K562 (cell line): ENCODE results near the gene BET1L. TPM values are rescaled to one million over a fixed set of nuclear protein-coding genes. Genes with fewer than 3 reads are reported as not detected.

Experiments used
- CC2D1A ChIP-seq: fragments of 450-650 bp; IDR thresholded peaks from 2 replicates; pipeline ENCODE4 v1.6.1; 2017; ENCODE audit warnings: mild to moderate bottlenecking
- CEBPB ChIP-seq: fragments of 450-650 bp; IDR thresholded peaks from 2 replicates; pipeline ENCODE4 v1.6.1; 2016; ENCODE audit warnings: missing genetic modification characterization, missing compliant biosample characterization
- FOXJ2 ChIP-seq: fragments of 200-800 bp; sonication (Bioruptor generic); IDR thresholded peaks from 2 replicates; pipeline ENCODE4 v1.6.1; 2016; ENCODE audit warnings: missing genetic modification characterization, missing compliant biosample characterization
- GABPA ChIP-seq: fragments of 200-800 bp; sonication (Bioruptor generic); conservative IDR thresholded peaks from 2 replicates; pipeline ENCODE4 v1.6.1; 2016; ENCODE audit warnings: low read depth, missing genetic modification characterization, missing compliant biosample characterization
- HDAC1 ChIP-seq, 2 experiments: fragments of 450-650 bp; IDR thresholded peaks; 2 replicates each; pipeline ENCODE4 v1.6.1; 2016 to 2017; ENCODE audit warnings: inconsistent platforms in 1 of 2, mild to moderate bottlenecking in 1 of 2, moderate library complexity in 1 of 2
- KAT7 ChIP-seq: sonication (generic); formaldehyde crosslinking; IDR thresholded peaks from 2 replicates; pipeline ENCODE4 v1.8.0; 2022; ENCODE audit warnings: missing genetic modification reagents, mild to moderate bottlenecking, borderline replicate concordance
- L3MBTL2 ChIP-seq: fragments of 450-650 bp; IDR thresholded peaks from 2 replicates; pipeline ENCODE4 v1.6.1; 2016; ENCODE audit warnings: mild to moderate bottlenecking, moderate library complexity
- MAZ ChIP-seq, 2 experiments: fragments of 450-650 bp in 1 of 2; sonication (generic) in 1 of 2; formaldehyde crosslinking; IDR thresholded peaks in 1 of 2; conservative IDR thresholded peaks in 1 of 2; 2 replicates each; pipeline versions ENCODE4 v1.4.0 to v1.5.0; 2020; ENCODE audit warnings: mild to moderate bottlenecking in 1 of 2, missing genetic modification reagents in 1 of 2
- NEUROD1 ChIP-seq: fragments of 150-350 bp; IDR thresholded peaks from 2 replicates; pipeline ENCODE4 v1.6.1; 2014; ENCODE audit warnings: borderline replicate concordance, low read length, low read depth; ENCODE audit not compliant: partially characterized antibody
- RFX1 ChIP-seq: fragments of 450-650 bp; IDR thresholded peaks from 2 replicates; pipeline ENCODE4 v1.6.1; 2016; ENCODE audit warnings: mild to moderate bottlenecking, moderate library complexity
- SIN3B ChIP-seq: fragments of 450-650 bp; IDR thresholded peaks from 2 replicates; pipeline ENCODE4 v1.6.1; 2017; ENCODE audit warnings: low read depth, mild to moderate bottlenecking, moderate library complexity
- SMARCA5 ChIP-seq: fragments of 450-650 bp; IDR thresholded peaks from 2 replicates; pipeline ENCODE4 v1.6.1; 2016
- SNIP1 ChIP-seq: fragments of 450-650 bp; IDR thresholded peaks from 2 replicates; pipeline ENCODE4 v1.7.1; 2017; ENCODE audit warnings: low read depth, mild to moderate bottlenecking
- TCF7L2 ChIP-seq: fragments of 150-350 bp; IDR thresholded peaks from 2 replicates; pipeline ENCODE4 v1.6.1; 2016; ENCODE audit warnings: low read depth, mild to moderate bottlenecking, low read length, moderate library complexity
- ZFX ChIP-seq: sonication (generic); formaldehyde crosslinking; IDR thresholded peaks from 2 replicates; pipeline ENCODE4 v1.8.0; 2022; ENCODE audit warnings: mild to moderate bottlenecking, missing genetic modification reagents, moderate library complexity
- polyA plus RNA-seq, 8 experiments: library from polyadenylated mRNA; depleted of rRNA in 4 of 8; stranded (reverse) in 5 of 8; unstranded in 3 of 8; fragments of >200 nt; fragmentation: Nextera tagmentation in 2 of 8; fragmentation: Illumina TruSeq in 1 of 8; extraction: Ambion mirVana in 2 of 8; extraction: Trizol in 1 of 8; gene quantifications; 2 replicates each; pipeline versions ENCODE4 v1.2.1 to v1.2.3, GENCODE V29; 2011 to 2014; ENCODE audit warnings: inconsistent platforms in 1 of 8, missing spikeins in 1 of 8
- total RNA-seq, 7 experiments: library from RNA; depleted of rRNA in 6 of 7; stranded (reverse); fragments of >200 nt in 6 of 7; fragmentation: Illumina TruSeq in 2 of 7; extraction: Trizol in 2 of 7; gene quantifications; 2 replicates each; pipeline versions ENCODE4 v1.2.1 to v1.2.3, GENCODE V29; 2011 to 2021; ENCODE audit warnings: low replicate concordance in 1 of 7
- TF ChIP-seq, protein P1 (sequence below): fragments of 250-450 bp; sonication (Bioruptor Pico); IDR thresholded peaks from 2 replicates; pipeline ENCODE4 v1.6.1; 2021; ENCODE audit warnings: mild to moderate bottlenecking
- TF ChIP-seq, protein P2 (sequence below), 3 experiments: fragments of 200-800 bp in 1 of 3; fragments of 250-450 bp in 1 of 3; fragments of 450-650 bp in 1 of 3; sonication (Bioruptor Pico) in 1 of 3; sonication (Bioruptor generic) in 1 of 3; formaldehyde crosslinking in 1 of 3; IDR thresholded peaks; 2 replicates each; pipeline versions ENCODE4 v1.6.1 to v1.8.0; 2016 to 2022; ENCODE audit warnings: mild to moderate bottlenecking in 2 of 3, missing genetic modification characterization in 2 of 3, missing compliant biosample characterization in 1 of 3, moderate library complexity in 1 of 3
- TF ChIP-seq, protein P3 (sequence below): sonication (generic); formaldehyde crosslinking; IDR thresholded peaks from 2 replicates; pipeline ENCODE4 v1.8.1; 2023; ENCODE audit warnings: mild to moderate bottlenecking, missing genetic modification reagents
- TF ChIP-seq, protein P4 (sequence below): sonication (generic); formaldehyde crosslinking; IDR thresholded peaks from 2 replicates; pipeline ENCODE4 v1.8.1; 2022; ENCODE audit warnings: missing genetic modification reagents

BET1L gene
- total and polyA plus RNA-seq, 9 of the 15 experiments (the other 6 are each of a cell fraction or from before 2014, with no cell fraction given), result 9.9 to 69.1 (median 19.9) TPM

DNA sequence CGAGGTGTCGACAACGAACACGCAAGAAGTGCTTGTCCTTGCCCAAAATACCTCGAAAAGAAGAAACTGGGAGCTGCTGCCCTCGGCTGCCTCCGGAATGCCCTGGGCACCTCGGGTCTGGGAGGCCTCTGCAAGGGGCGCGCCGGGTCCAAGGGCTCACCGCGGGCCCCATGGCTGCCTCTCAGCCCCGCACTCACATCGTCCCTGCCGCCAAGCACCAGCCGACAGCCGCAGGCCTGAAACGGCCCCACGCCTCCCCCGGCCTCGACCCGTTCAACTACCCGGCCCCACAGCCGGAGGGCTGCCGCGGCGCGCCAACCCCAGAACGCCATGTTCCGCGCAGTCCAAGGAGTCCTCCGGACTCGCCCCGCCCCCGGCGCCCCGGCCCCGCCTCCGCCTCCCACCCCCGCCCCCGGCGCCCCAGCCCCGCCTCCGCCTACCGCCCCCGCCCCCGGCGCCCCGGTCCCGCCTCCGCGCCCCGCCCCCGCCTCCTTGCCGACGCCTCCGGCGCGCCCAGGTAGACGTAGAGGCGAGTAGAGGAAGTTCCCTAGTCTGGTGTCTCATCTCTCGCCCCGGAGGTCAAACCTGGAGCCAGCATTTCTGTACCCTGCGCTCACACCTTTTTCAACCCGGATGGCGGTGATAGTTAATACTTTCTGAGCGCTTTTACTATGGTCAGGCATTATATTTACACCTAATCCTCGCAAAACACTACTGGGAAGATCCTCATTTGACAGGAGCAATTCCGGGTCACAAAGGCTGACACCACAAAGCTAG is 29.0 kb upstream of the BET1L start, which contains the start of gene SIRT3 (continued):
- peak; percentile 66 to 79; a peak in 2 of 4 replicates for TF ChIP-seq MAZ (CRISPR knock-in tag; conservative IDR thresholded peaks at IDR 0.05 in 1 of 2, IDR thresholded peaks at IDR 0.05 in 1 of 2)
- TF ChIP-seq SNIP1, result no peak
- peak; percentile 76 for TF ChIP-seq SMARCA5
- TF ChIP-seq, protein P1, sequence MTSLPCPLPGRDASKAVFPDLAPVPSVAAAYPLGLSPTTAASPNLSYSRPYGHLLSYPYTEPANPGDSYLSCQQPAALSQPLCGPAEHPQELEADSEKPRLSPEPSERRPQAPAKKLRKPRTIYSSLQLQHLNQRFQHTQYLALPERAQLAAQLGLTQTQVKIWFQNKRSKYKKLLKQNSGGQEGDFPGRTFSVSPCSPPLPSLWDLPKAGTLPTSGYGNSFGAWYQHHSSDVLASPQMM (CRISPR knock-in tag), result no peak
- no peak for TF ChIP-seq FOXJ2
- TF ChIP-seq TCF7L2, result no peak
- TF ChIP-seq HDAC1 (IDR thresholded peaks at IDR 0.05), result peak in 1 of 2 experiments; percentile 80; a peak in 2 of 4 replicates
- TF ChIP-seq, protein P2, sequence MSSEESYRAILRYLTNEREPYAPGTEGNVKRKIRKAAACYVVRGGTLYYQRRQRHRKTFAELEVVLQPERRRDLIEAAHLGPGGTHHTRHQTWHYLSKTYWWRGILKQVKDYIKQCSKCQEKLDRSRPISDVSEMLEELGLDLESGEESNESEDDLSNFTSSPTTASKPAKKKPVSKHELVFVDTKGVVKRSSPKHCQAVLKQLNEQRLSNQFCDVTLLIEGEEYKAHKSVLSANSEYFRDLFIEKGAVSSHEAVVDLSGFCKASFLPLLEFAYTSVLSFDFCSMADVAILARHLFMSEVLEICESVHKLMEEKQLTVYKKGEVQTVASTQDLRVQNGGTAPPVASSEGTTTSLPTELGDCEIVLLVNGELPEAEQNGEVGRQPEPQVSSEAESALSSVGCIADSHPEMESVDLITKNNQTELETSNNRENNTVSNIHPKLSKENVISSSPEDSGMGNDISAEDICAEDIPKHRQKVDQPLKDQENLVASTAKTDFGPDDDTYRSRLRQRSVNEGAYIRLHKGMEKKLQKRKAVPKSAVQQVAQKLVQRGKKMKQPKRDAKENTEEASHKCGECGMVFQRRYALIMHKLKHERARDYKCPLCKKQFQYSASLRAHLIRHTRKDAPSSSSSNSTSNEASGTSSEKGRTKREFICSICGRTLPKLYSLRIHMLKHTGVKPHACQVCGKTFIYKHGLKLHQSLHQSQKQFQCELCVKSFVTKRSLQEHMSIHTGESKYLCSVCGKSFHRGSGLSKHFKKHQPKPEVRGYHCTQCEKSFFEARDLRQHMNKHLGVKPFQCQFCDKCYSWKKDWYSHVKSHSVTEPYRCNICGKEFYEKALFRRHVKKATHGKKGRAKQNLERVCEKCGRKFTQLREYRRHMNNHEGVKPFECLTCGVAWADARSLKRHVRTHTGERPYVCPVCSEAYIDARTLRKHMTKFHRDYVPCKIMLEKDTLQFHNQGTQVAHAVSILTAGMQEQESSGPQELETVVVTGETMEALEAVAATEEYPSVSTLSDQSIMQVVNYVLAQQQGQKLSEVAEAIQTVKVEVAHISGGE (CRISPR knock-in tag; IDR thresholded peaks at IDR 0.05), result peak in 1 of 3 experiments; percentile 98; a peak in 2 of 6 replicates
- TF ChIP-seq RFX1, result no peak
- TF ChIP-seq, protein P3, sequence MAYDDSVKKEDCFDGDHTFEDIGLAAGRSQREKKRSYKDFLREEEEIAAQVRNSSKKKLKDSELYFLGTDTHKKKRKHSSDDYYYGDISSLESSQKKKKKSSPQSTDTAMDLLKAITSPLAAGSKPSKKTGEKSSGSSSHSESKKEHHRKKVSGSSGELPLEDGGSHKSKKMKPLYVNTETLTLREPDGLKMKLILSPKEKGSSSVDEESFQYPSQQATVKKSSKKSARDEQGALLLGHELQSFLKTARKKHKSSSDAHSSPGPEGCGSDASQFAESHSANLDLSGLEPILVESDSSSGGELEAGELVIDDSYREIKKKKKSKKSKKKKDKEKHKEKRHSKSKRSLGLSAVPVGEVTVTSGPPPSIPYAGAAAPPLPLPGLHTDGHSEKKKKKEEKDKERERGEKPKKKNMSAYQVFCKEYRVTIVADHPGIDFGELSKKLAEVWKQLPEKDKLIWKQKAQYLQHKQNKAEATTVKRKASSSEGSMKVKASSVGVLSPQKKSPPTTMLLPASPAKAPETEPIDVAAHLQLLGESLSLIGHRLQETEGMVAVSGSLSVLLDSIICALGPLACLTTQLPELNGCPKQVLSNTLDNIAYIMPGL (CRISPR knock-in tag), result no peak; the same call in 1 of the 2 replicates
- TF ChIP-seq GABPA, result no peak
- TF ChIP-seq SIN3B, result peak; percentile 46; the same call in 1 of the 2 replicates
- TF ChIP-seq NEUROD1, result peak; percentile 12
- no peak; the same call in 1 of the 2 replicates for TF ChIP-seq KAT7
- TF ChIP-seq, protein P4, sequence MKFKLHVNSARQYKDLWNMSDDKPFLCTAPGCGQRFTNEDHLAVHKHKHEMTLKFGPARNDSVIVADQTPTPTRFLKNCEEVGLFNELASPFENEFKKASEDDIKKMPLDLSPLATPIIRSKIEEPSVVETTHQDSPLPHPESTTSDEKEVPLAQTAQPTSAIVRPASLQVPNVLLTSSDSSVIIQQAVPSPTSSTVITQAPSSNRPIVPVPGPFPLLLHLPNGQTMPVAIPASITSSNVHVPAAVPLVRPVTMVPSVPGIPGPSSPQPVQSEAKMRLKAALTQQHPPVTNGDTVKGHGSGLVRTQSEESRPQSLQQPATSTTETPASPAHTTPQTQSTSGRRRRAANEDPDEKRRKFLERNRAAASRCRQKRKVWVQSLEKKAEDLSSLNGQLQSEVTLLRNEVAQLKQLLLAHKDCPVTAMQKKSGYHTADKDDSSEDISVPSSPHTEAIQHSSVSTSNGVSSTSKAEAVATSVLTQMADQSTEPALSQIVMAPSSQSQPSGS, result no peak
- TF ChIP-seq CEBPB (tag), result no peak
- TF ChIP-seq L3MBTL2, result peak; percentile 10
- 0 out of 2 replicates have a peak, but pooled peaks have one; percentile 23 for TF ChIP-seq CC2D1A
- TF ChIP-seq ZFX (CRISPR knock-in tag), result peak; percentile 93
